ENCODE results near the gene NELL2. TPM values are rescaled to one million over a fixed set of nuclear protein-coding genes. Genes with fewer than 3 reads are reported as not detected.

Gene NELL2
- total RNA-seq (3.3 TPM), polyA plus RNA-seq (ENCODE audit: insufficient read depth, low read depth, low replicate concordance) (0.30 TPM)
- long read RNA-seq, donor 1, partial matches to known transcripts, result 0 of 3 reads
- long read RNA-seq, donor 1, other reads (novel, unspliced or antisense), result 0 of 3 reads
- long read RNA-seq, donor 2, partial matches to known transcripts, result 6 of 12 reads
- long read RNA-seq, donor 2, other reads (novel, unspliced or antisense), result 0 of 12 reads
- long read RNA-seq, donor 3, partial matches to known transcripts, result 9 of 16 reads
- long read RNA-seq, donor 3, other reads (novel, unspliced or antisense), result 0 of 16 reads
- long read RNA-seq, donor 4, partial matches to known transcripts, result 7 of 10 reads
- long read RNA-seq, donor 4, other reads (novel, unspliced or antisense), result 0 of 10 reads
- long read RNA-seq, donor 5, result 0 reads
- long read RNA-seq, donor 6, partial matches to known transcripts, result 5 of 6 reads
- long read RNA-seq, donor 6, other reads (novel, unspliced or antisense), result 0 of 6 reads
- long read RNA-seq, donor 7, partial matches to known transcripts, result 0 of 2 reads
- long read RNA-seq, donor 7, other reads (novel, unspliced or antisense), result 0 of 2 reads
- long read RNA-seq, donor 8, partial matches to known transcripts, result 0 of 2 reads
- long read RNA-seq, donor 8, other reads (novel, unspliced or antisense), result 0 of 2 reads
- long read RNA-seq, donor 9, partial matches to known transcripts, result 0 of 1 reads
- long read RNA-seq, donor 9, other reads (novel, unspliced or antisense), result 0 of 1 reads
- long read RNA-seq, donor 10, partial matches to known transcripts, result 9 of 11 reads
- long read RNA-seq, donor 10, other reads (novel, unspliced or antisense), result 0 of 11 reads

GRCh38 chr12:44875954-44876543 is at the start of gene NELL2:
TSS of gene NELL2 (minus strand) at chr12:44876315. CDS start at chr12:44875869, 446 bp downstream.
- intact Hi-C loops (cut with DNase I), result no loop called here
- peak within 1 kb of the TSS; percentile 54 to 68 (median 64) for H3K4me3 ChIP-seq (ENCODE audit: low read length in 3 of 3)
- TF ChIP-seq CTCF (IDR thresholded peaks at IDR 0.05; ENCODE audit: borderline replicate concordance, extremely low read depth, insufficient read depth), result no peak
- peaks cover 11% of the 10 kb centered on the region for H3K27me3 ChIP-seq (ENCODE audit: control insufficient read depth, insufficient read depth, low read length)
- no peak within 1 kb of the TSS for H3K27ac ChIP-seq (ENCODE audit: low read depth in 2 of 2, low read length in 2 of 2)
- peak within 1 kb of the TSS in 1 of 3 donors; percentile 39 for H3K9ac ChIP-seq (ENCODE audit: low read length in 3 of 3)
- peaks cover 0 to 7% (median 0%) of the 10 kb centered on the region in 3 donors for H3K4me1 ChIP-seq (ENCODE audit: control insufficient read depth in 2 of 3, insufficient read depth in 2 of 3, low read depth in 1 of 3, low read length in 3 of 3)
- FAIRE-seq (no peak), DNase-seq (peak; percentile 63 to 74 (median 72))
- H3K9me3 ChIP-seq (ENCODE audit: control insufficient read depth in 2 of 3, insufficient read depth in 1 of 3, low read length in 3 of 3), result peaks cover 0 to 4% (median 0%) of the 10 kb centered on the region in 3 donors
- no peaks in the 10 kb centered on the region for H3K36me3 ChIP-seq (ENCODE audit: control insufficient read depth in 2 of 3, insufficient read depth in 3 of 3, low read length in 3 of 3)

GRCh38 chr12:44921736-44922135 is 45.6 kb upstream of the NELL2 start:
- Histone ChIP-seq H3K27me3 (ENCODE audit: control insufficient read depth, insufficient read depth, low read length) (no peaks in the 10 kb centered on the region), H3K4me1 (ENCODE audit: control insufficient read depth in 2 of 3, insufficient read depth in 2 of 3, low read depth in 1 of 3, low read length in 3 of 3) (no peaks in the 10 kb centered on the region), H3K4me3 (ENCODE audit: low read length in 3 of 3) (no peak overlapping the region), H3K9ac (ENCODE audit: low read length in 3 of 3) (no peak overlapping the region), H3K36me3 (ENCODE audit: control insufficient read depth in 2 of 3, insufficient read depth in 3 of 3, low read length in 3 of 3) (no peaks in the 10 kb centered on the region), H3K27ac (ENCODE audit: low read depth in 2 of 2, low read length in 2 of 2) (no peak overlapping the region), H3K9me3 (ENCODE audit: control insufficient read depth in 2 of 3, insufficient read depth in 1 of 3, low read length in 3 of 3) (no peaks in the 10 kb centered on the region)
- DNase-seq, result no peak
- TF ChIP-seq CTCF (IDR thresholded peaks at IDR 0.05; ENCODE audit: borderline replicate concordance, extremely low read depth, insufficient read depth), result no peak
- intact Hi-C loops (cut with DNase I), result no loop called here
- no peak for FAIRE-seq

GRCh38 chr12:44917141-44917540 is 41.0 kb upstream of the NELL2 start:
- intact Hi-C loops (cut with DNase I), result no loop called here
- FAIRE-seq, result no peak
- DNase-seq, result no peak
- Histone ChIP-seq H3K4me1 (ENCODE audit: control insufficient read depth in 2 of 3, insufficient read depth in 2 of 3, low read depth in 1 of 3, low read length in 3 of 3) (no peaks in the 10 kb centered on the region), H3K4me3 (ENCODE audit: low read length in 3 of 3) (no peak overlapping the region), H3K27ac (ENCODE audit: low read depth in 2 of 2, low read length in 2 of 2) (no peak overlapping the region), H3K9ac (ENCODE audit: low read length in 3 of 3) (no peak overlapping the region), H3K27me3 (ENCODE audit: control insufficient read depth, insufficient read depth, low read length) (no peaks in the 10 kb centered on the region), H3K36me3 (ENCODE audit: control insufficient read depth in 2 of 3, insufficient read depth in 3 of 3, low read length in 3 of 3) (no peaks in the 10 kb centered on the region), H3K9me3 (ENCODE audit: control insufficient read depth in 2 of 3, insufficient read depth in 1 of 3, low read length in 3 of 3) (no peaks in the 10 kb centered on the region)
- TF ChIP-seq CTCF (IDR thresholded peaks at IDR 0.05; ENCODE audit: borderline replicate concordance, extremely low read depth, insufficient read depth), result no peak
